HepG2 (cell line): Measurements from ENCODE around the gene RAC3. TPM values are rescaled to one million over a fixed set of nuclear protein-coding genes. Genes with fewer than 3 reads are reported as not detected.

Source experiments
- ARNT2 ChIP-seq: sonication (generic); formaldehyde crosslinking; IDR thresholded peaks from 2 replicates; pipeline ENCODE4 v1.8.0; 2022; ENCODE audit warnings: mild to moderate bottlenecking, low read depth, missing genetic modification reagents, moderate library complexity
- CREB1 ChIP-seq, 2 experiments: fragments of 450-650 bp in 1 of 2; IDR thresholded peaks; 2 replicates each; pipeline ENCODE4 v1.6.1; 2016 to 2017; ENCODE audit warnings: control low read depth in 1 of 2, mild to moderate bottlenecking in 1 of 2, missing compliant biosample characterization in 1 of 2, missing genetic modification characterization in 1 of 2
- EP300 ChIP-seq, 3 experiments: sonication (generic) in 1 of 3; formaldehyde crosslinking in 1 of 3; IDR thresholded peaks; 2 replicates each; pipeline versions ENCODE4 v1.5.1 to v1.6.1; 2011 to 2020; ENCODE audit warnings: low read depth in 2 of 3, low read length in 2 of 3, borderline replicate concordance in 1 of 3, improper control_type of control experiment in 1 of 3, mild to moderate bottlenecking in 1 of 3, missing genetic modification reagents in 1 of 3, moderate library complexity in 1 of 3
- FOXA1 ChIP-seq, 2 experiments: fragments of 450-650 bp in 1 of 2; sonication (generic) in 1 of 2; formaldehyde crosslinking in 1 of 2; IDR thresholded peaks; 2 replicates each; pipeline versions ENCODE4 v1.4.0 to v1.6.1; 2016 to 2020; ENCODE audit warnings: missing genetic modification reagents in 1 of 2
- FOXJ3 ChIP-seq: sonication (generic); formaldehyde crosslinking; IDR thresholded peaks from 2 replicates; pipeline ENCODE4 v1.4.0; 2020; ENCODE audit warnings: missing genetic modification reagents, mild to moderate bottlenecking, borderline replicate concordance
- HDAC2 ChIP-seq: sonication (generic); formaldehyde crosslinking; IDR thresholded peaks from 2 replicates; pipeline ENCODE4 v1.4.0; 2020; ENCODE audit warnings: missing genetic modification reagents
- HHEX ChIP-seq: IDR thresholded peaks from 2 replicates; pipeline ENCODE4 v1.6.1; 2016; ENCODE audit warnings: control low read depth
- HMGA1 ChIP-seq: sonication (generic); formaldehyde crosslinking; conservative IDR thresholded peaks from 2 replicates; pipeline ENCODE4 v1.4.0; 2020; ENCODE audit warnings: missing genetic modification reagents
- HOXA3 ChIP-seq: sonication (generic); formaldehyde crosslinking; IDR thresholded peaks from 2 replicates; pipeline ENCODE4 v1.5.0; 2020; ENCODE audit warnings: missing genetic modification reagents
- KLF13 ChIP-seq: sonication (generic); formaldehyde crosslinking; IDR thresholded peaks from 2 replicates; pipeline ENCODE4 v1.4.0; 2020; ENCODE audit warnings: mild to moderate bottlenecking, missing genetic modification reagents
- KLF16 ChIP-seq, 2 experiments: sonication (generic) in 1 of 2; formaldehyde crosslinking in 1 of 2; IDR thresholded peaks; 2 replicates each; pipeline versions ENCODE4 v1.6.1 to v1.8.0; 2016 to 2023; ENCODE audit warnings: missing genetic modification reagents in 2 of 2, missing compliant biosample characterization in 1 of 2
- KLF9 ChIP-seq: IDR thresholded peaks from 2 replicates; pipeline ENCODE4 v1.6.1; 2016; ENCODE audit warnings: low read depth
- MAF1 ChIP-seq: sonication (generic); formaldehyde crosslinking; IDR thresholded peaks from 2 replicates; pipeline ENCODE4 v1.5.0; 2020; ENCODE audit warnings: missing genetic modification reagents, borderline replicate concordance
- NBN ChIP-seq: fragments of 450-650 bp; conservative IDR thresholded peaks from 2 replicates; pipeline ENCODE4 v1.6.1; 2017
- NFE2L2 ChIP-seq: fragments of 150-350 bp; IDR thresholded peaks from 2 replicates; pipeline ENCODE4 v1.6.1; 2014; ENCODE audit warnings: low read length
- TP53 ChIP-seq: sonication (generic); formaldehyde crosslinking; conservative IDR thresholded peaks from 2 replicates; pipeline ENCODE4 v1.4.0; 2020; ENCODE audit warnings: missing genetic modification reagents
- ZMYM2 ChIP-seq: sonication (generic); formaldehyde crosslinking; IDR thresholded peaks from 2 replicates; pipeline ENCODE4 v1.8.0; 2022; ENCODE audit warnings: mild to moderate bottlenecking, missing genetic modification reagents
- ZNF615 ChIP-seq: sonication (generic); formaldehyde crosslinking; IDR thresholded peaks from 2 replicates; pipeline ENCODE4 v1.5.0; 2020; ENCODE audit warnings: mild to moderate bottlenecking, missing genetic modification reagents, borderline replicate concordance
- ZNF7 ChIP-seq: IDR thresholded peaks from 2 replicates; pipeline ENCODE4 v1.6.1; 2016; ENCODE audit warnings: missing biosample characterization, missing genetic modification reagents
- ZNF737 ChIP-seq: sonication (generic); formaldehyde crosslinking; IDR thresholded peaks from 2 replicates; pipeline ENCODE4 v1.5.0; 2020; ENCODE audit warnings: missing genetic modification reagents, mild to moderate bottlenecking, borderline replicate concordance
- ZNF766 ChIP-seq: sonication (generic); formaldehyde crosslinking; IDR thresholded peaks from 2 replicates; pipeline ENCODE4 v1.5.0; 2020; ENCODE audit warnings: missing genetic modification reagents, borderline replicate concordance
- ZNF782 ChIP-seq: sonication (generic); formaldehyde crosslinking; IDR thresholded peaks from 2 replicates; pipeline ENCODE4 v1.4.0; 2020; ENCODE audit warnings: missing genetic modification reagents, mild to moderate bottlenecking, borderline replicate concordance
- polyA plus RNA-seq, 8 experiments: library from polyadenylated mRNA; depleted of rRNA in 3 of 8; stranded (reverse) in 7 of 8; unstranded in 1 of 8; fragments of >200 nt; fragmentation: Illumina TruSeq in 4 of 8; extraction: Trizol in 4 of 8; gene quantifications; 2 replicates each; pipeline versions ENCODE4 v1.2.1 to v1.2.3, GENCODE V29; 2011 to 2016; ENCODE audit warnings: low read depth in 4 of 8, missing spikeins in 1 of 8, mixed read lengths in 1 of 8; ENCODE audit not compliant: insufficient read depth in 1 of 8
- total RNA-seq, 5 experiments: library from RNA; depleted of rRNA; stranded (reverse); fragments of >200 nt; fragmentation: Illumina TruSeq; extraction: Trizol; gene quantifications; 2 replicates each; pipeline ENCODE4 v1.2.3, GENCODE V29; 2016; ENCODE audit warnings: low read depth in 1 of 5
- TF ChIP-seq, protein P1 (sequence below): sonication (generic); formaldehyde crosslinking; IDR thresholded peaks from 2 replicates; pipeline ENCODE4 v1.4.0; 2020; ENCODE audit warnings: mild to moderate bottlenecking, low read depth, missing genetic modification reagents
- TF ChIP-seq, protein P2 (sequence below): sonication (generic); formaldehyde crosslinking; IDR thresholded peaks from 2 replicates; pipeline ENCODE4 v1.4.0; 2020; ENCODE audit warnings: missing genetic modification reagents, low read depth, mild to moderate bottlenecking, borderline replicate concordance

Gene RAC3
- total and polyA plus RNA-seq, 2 of the 13 experiments (the other 11 are each of a cell fraction or from before 2014, with no cell fraction given), result 10.5 to 21.3 TPM

DNA sequence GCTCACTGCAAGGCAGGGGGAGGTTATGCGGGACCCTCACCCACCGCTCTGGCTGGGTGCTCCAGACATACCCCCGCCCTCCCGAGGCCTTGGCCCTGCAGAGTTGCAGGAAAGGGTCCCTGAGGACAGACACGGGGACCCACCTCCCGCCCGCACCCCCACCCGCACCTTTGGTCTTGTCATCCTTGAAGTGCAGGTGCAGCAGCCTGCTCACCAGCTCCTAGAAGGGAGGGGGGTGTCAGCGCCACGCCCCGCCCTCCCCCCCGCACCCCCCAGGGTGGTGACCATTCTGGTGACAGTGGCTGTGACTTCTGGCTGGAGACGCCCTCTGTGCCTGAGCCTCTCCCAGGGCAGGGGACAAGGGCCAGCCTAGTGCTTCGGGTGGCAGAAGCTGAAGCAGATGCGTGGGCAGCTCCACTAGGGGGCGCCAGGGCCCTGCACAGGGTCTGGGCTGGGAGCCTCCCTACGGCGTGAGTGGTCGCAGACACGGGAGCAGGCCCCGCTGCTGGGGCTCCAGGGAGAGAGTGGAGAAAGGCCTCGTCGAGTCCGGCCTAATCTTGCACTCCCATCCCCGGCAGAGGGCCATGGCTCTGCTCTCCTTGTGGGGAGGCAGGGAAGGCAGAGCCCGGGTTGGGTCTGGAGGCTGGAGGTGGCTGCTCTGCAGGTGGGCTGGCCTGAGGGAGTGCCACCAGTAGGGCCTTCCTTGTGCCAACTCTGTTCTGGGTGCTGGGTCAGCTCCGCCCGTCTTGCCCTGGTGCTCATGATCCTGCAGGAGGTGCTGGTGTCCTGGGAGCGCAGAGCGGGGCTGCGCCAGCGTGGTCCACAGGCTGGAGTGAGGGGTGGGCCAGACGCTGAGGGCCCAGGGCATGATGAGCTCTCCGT lies 11.5 kb upstream of the RAC3 start (continued):
- TF ChIP-seq KLF16 (CRISPR knock-in tag; IDR thresholded peaks at IDR 0.05) (peak in 1 of 2 experiments; percentile 35; a peak in 1 of 4 replicates), KLF9 (CRISPR knock-in tag) (no peak), ZMYM2 (CRISPR knock-in tag) (no peak; the same call in 1 of the 2 replicates), FOXA1 (IDR thresholded peaks at IDR 0.05) (no peak), FOXA1 (CRISPR knock-in tag; IDR thresholded peaks at IDR 0.05) (no peak), NBN (no peak), NFE2L2 (no peak), ZNF782 (CRISPR knock-in tag) (no peak), HDAC2 (CRISPR knock-in tag) (peak; percentile 47; the same call in 1 of the 2 replicates), ARNT2 (CRISPR knock-in tag) (no peak), HHEX (CRISPR knock-in tag) (no peak), ZNF766 (CRISPR knock-in tag) (no peak), TP53 (CRISPR knock-in tag) (no peak), KLF13 (CRISPR knock-in tag) (no peak), EP300 (IDR thresholded peaks at IDR 0.05; ENCODE audit: low read depth in 2 of 2, low read length in 2 of 2) (no peak), EP300 (CRISPR knock-in tag; IDR thresholded peaks at IDR 0.05; ENCODE audit: borderline replicate concordance) (no peak), ZNF737 (CRISPR knock-in tag) (no peak), HOXA3 (CRISPR knock-in tag) (peak; percentile 66), HMGA1 (CRISPR knock-in tag) (no peak), ZNF615 (no peak), ZNF7 (no peak), CREB1 (IDR thresholded peaks at IDR 0.05) (no peak), CREB1 (CRISPR knock-in tag; IDR thresholded peaks at IDR 0.05) (no peak), MAF1 (CRISPR knock-in tag) (no peak), FOXJ3 (CRISPR knock-in tag) (no peak)
- TF ChIP-seq, protein P1, sequence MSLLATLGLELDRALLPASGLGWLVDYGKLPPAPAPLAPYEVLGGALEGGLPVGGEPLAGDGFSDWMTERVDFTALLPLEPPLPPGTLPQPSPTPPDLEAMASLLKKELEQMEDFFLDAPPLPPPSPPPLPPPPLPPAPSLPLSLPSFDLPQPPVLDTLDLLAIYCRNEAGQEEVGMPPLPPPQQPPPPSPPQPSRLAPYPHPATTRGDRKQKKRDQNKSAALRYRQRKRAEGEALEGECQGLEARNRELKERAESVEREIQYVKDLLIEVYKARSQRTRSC (CRISPR knock-in tag), result no peak
- TF ChIP-seq, protein P2, sequence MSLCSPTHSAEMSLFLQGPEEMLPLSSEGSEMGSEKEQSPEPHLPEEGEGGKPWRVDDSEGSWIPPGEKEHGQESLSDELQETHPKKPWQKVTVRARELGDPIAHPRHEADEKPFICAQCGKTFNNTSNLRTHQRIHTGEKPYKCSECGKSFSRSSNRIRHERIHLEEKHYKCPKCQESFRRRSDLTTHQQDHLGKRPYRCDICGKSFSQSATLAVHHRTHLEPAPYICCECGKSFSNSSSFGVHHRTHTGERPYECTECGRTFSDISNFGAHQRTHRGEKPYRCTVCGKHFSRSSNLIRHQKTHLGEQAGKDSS (CRISPR knock-in tag), result no peak
